ENCODE results near the gene RRBP1. TPM values are rescaled to one million over a fixed set of nuclear protein-coding genes. Genes with fewer than 3 reads are reported as not detected.
"Not testable (repeated sequence)": the region's sequence is repeated elsewhere in the genome, so short reads cannot be mapped to it uniquely, and the experiment has no call there.

Gene RRBP1
- total RNA-seq, 2 donors from 2014 or later = 402 to 509 TPM

DNA sequence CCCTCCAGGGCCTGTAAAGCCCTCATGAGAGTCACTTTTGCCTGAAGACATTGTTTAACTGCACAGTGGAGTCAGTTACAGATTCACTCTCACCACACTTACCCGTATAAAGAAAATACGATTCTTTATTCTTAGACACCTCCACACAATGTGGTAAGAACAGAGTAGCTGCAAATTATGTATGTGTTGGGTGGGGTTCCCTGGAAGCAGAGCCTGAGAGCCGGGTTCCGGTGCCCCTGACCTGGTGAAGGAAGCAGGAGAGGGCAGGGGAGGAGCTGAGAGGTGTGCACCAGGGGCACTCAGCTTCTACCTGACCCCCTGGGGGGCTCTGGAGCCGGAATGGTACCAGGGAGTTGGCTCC lies 29.2 kb upstream of the RRBP1 start:
- no peak for DNase-seq
- Histone ChIP-seq H3K9me3 (no peaks in the 10 kb centered on the region), H3K27ac (no peak overlapping the region), H3K4me3 (no peak overlapping the region), H3K4me1 (peaks cover 4% of the 10 kb centered on the region), H3K36me3 (no peaks in the 10 kb centered on the region), H3K27me3 (no peaks in the 10 kb centered on the region), H3K9ac (ENCODE audit: low read depth in 2 of 2, low read length in 2 of 2) (no peak overlapping the region)
- intact Hi-C loops (cut with DNase I) = no loop called here
- TF ChIP-seq, protein P1, sequence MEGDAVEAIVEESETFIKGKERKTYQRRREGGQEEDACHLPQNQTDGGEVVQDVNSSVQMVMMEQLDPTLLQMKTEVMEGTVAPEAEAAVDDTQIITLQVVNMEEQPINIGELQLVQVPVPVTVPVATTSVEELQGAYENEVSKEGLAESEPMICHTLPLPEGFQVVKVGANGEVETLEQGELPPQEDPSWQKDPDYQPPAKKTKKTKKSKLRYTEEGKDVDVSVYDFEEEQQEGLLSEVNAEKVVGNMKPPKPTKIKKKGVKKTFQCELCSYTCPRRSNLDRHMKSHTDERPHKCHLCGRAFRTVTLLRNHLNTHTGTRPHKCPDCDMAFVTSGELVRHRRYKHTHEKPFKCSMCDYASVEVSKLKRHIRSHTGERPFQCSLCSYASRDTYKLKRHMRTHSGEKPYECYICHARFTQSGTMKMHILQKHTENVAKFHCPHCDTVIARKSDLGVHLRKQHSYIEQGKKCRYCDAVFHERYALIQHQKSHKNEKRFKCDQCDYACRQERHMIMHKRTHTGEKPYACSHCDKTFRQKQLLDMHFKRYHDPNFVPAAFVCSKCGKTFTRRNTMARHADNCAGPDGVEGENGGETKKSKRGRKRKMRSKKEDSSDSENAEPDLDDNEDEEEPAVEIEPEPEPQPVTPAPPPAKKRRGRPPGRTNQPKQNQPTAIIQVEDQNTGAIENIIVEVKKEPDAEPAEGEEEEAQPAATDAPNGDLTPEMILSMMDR (IDR thresholded peaks at IDR 0.05) = no peak

DNA sequence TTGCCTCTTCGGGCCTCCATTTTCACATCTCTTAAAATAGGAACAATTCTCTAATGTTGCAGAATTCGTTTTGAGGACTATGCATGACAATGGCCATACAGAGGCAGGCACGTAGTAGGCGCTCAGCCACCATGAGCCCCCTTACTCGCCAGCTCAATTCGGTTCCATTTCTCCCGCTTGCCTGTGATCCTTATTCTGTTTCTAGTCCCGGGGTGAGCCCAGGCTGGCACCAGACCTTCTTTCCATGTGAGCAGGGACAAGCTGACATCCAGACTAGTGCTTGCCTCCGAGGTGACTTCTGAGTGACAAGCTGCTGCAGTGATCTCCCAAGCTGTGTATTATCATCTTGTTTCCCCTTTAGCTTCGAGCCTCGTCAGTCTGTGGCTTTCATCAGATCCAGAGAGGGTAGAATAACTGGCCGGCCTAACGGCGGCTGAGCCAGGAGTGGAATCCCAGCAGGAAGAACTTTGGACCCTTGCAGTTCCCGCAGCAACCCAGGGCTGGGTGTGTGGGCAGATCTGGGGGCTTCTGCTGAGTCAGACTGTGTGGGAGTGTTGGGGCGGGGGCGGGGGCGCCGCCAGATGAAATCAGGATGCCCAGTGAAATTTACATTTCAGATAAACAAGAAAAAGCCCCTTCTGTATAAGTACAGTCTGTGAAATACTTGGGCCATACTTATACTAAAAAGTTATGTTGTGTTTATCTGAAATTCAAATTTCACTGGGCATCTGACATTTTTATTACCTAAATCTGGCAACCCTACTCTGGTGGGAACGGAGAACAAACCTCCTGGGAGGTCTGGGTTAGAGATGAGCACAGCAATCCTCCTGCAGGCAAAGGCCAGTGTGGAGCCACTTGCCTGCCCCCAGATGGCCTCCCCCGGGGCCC lies 28.6 kb upstream of the RRBP1 start:
- Histone ChIP-seq H3K27ac (no peak overlapping the region), H3K9me3 (no peaks in the 10 kb centered on the region), H3K4me3 (no peak overlapping the region), H3K36me3 (no peaks in the 10 kb centered on the region), H3K4me1 (peaks cover 4% of the 10 kb centered on the region), H3K9ac (ENCODE audit: low read depth in 2 of 2, low read length in 2 of 2) (no peak overlapping the region), H3K27me3 (no peaks in the 10 kb centered on the region)
- intact Hi-C loops (cut with DNase I) = no loop called here
- TF ChIP-seq, protein P1 (IDR thresholded peaks at IDR 0.05) = no peak
- DNase-seq = peak; percentile 37

- no peaks in the 10 kb centered on the region for H3K9me3 ChIP-seq
- no peaks in the 10 kb centered on the region for H3K27me3 ChIP-seq
- DNase-seq = no peak
- peaks cover 4% of the 10 kb centered on the region for H3K4me1 ChIP-seq
- intact Hi-C loops (cut with DNase I) = no loop called here
- TF ChIP-seq, protein P1 (IDR thresholded peaks at IDR 0.05) = no peak
- no peaks in the 10 kb centered on the region for H3K36me3 ChIP-seq
- H3K9ac ChIP-seq (ENCODE audit: low read depth in 2 of 2, low read length in 2 of 2) = no peak overlapping the region
- no peak overlapping the region for H3K27ac ChIP-seq
- H3K4me3 ChIP-seq = no peak overlapping the region
Observed at GRCh38 chr20:17709361-17710293, 27.6 kb upstream of the RRBP1 start.

DNA sequence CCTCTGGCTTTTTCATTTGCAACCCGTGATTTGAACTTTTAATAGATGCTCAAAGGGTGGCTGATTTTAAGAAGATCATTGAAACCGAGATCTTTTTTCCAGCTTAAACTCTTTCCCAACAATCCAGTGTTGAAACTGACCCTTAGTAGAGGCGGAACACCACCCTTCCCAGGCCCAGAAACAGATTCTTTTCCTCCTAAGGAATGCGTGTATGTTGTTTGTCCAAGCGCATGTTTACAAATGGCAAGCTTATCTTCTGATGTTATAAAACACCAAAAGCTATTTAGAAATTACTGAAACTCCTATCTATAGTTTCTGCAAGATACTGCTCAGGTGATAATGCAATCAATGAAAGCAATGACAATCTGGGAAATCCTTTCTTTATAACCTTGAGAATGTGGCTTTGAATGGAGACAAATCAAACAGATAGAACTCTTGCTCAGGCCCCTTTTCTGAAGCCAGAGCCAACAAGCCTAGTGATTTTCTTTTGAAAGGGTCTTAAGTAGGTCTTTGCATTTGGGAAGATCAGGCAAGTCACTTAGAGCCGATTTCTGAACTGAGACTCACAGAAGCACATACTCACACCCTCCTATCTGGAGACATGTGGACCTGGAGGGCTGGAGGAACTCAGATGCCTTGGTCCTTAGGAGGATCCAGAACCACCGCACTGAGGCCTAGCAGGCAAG lies 26.8 kb upstream of the RRBP1 start:
- Histone ChIP-seq H3K27ac (no peak overlapping the region), H3K4me1 (peaks cover 4% of the 10 kb centered on the region), H3K36me3 (no peaks in the 10 kb centered on the region), H3K9ac (ENCODE audit: low read depth in 2 of 2, low read length in 2 of 2) (no peak overlapping the region), H3K4me3 (no peak overlapping the region), H3K9me3 (no peaks in the 10 kb centered on the region), H3K27me3 (no peaks in the 10 kb centered on the region)
- DNase-seq = no peak
- TF ChIP-seq, protein P1 (IDR thresholded peaks at IDR 0.05) = no peak
- intact Hi-C loops (cut with DNase I) = no loop called here

DNA sequence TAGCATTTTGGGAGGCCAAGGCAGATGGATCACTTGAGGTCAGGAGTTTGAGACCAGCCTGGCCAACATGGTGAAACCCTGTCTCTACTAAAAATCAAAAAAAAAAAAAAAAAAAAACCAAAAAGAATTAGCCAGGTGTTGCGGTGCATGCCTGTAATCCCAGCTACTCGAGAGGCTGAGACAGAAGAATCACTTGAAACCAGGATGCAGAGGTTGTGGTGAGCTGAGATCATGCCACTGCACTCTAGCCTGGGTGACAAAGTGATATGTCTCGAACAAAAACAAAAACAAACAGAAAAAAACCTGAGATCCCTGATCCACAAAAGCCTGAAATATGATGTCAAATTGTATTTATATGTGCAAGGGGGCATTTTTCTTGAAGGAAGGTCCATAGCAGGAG lies 25.9 kb upstream of the RRBP1 start:
- H3K9ac ChIP-seq (ENCODE audit: low read depth in 2 of 2, low read length in 2 of 2); intact Hi-C loops (cut with DNase I); H3K27me3 ChIP-seq; DNase-seq; H3K36me3 ChIP-seq; H3K4me3 ChIP-seq; H3K4me1 ChIP-seq; H3K27ac ChIP-seq; H3K9me3 ChIP-seq: not testable (repeated sequence)

Data from colonic mucosa (tissue), 4 donors.